Measurements from ENCODE around the gene INO80E.

The INO80E gene

DNA sequence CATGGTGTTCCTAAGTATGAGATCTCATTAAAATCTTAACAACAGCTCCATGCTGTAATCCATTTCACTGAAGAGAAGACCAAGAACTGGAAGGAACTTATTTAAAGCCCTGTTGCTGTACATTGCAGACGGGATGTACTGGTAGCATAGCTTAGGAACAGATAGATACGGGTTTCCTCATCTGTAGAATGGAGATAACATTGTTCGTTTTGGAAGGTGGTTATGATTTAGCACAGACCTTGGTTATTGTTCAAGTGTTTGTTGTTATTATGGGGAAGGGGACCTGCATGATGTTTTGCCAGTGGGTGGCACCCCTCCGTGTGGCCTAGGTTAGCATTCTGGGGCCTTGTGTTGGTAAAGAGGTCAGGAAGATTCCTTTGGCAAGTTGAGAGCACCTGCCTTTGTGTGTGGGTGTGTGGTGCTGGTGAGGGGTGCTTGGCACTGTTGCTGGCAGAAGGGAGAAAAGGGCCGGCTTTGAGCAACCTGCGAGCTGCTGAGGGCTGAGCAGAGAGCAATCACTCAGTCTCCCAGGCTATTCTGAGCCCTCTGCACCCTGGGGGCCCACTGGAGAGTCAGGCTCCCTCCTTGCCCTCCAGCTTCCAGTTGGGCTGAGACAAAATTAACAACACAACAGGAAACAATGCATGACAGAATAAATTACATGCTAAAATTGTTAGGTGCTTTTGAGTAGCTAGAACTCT, 20.1 kb upstream of the INO80E start:
- DNase-seq (ENCODE audit: low spot score): no peak

- DNase-seq (ENCODE audit: low spot score): no peak
These were observed 18.8 kb upstream of the INO80E start for GRCh38 chr16:29977063-29977825.

DNA sequence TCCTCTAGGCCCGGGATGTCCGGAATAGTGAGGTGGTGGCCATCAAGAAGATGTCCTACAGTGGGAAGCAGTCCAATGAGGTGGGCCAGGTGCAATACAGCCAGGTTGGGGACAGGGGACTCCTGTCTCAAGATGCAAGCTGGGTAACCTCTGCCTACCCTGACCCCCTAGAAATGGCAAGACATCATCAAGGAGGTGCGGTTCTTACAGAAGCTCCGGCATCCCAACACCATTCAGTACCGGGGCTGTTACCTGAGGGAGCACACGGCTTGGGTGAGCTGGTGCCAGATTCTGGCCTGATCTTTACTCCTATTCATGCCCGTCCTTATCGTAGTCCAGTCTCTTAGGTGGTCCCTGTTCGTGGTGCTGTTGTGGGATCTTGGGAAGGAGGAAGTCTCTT, 18.0 kb upstream of the INO80E start:
- DNase-seq (ENCODE audit: low spot score): no peak

DNA sequence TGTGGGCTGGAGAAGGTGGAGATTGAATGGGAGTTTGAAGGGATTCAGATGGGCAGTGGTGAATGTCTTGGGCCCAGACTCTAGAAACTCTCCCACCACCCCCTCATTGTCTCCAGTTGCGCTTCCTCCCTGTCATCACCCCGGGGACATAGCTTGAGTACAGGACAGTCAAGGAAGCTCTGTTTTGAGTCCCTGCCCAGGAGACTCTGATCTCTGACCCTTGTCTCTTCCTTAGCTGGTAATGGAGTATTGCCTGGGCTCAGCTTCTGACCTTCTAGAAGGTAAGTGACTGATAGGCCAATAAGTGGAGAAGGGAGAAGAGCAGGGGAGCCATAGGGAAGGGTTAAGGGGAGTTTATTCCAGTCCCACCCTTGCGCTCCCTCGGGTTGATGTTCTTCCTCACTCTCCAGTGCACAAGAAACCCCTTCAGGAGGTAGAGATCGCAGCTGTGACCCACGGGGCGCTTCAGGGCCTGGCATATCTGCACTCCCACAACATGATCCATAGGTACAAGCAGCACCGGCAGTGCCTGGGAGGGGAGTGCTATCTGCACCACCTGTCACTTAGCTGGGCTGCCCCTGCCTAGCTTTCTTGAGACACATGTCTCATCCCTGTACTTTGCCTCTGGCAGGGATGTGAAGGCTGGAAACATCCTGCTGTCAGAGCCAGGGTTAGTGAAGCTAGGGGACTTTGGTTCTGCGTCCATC, 17.3 kb upstream of the INO80E start:
- DNase-seq (ENCODE audit: low spot score): no peak

DNA sequence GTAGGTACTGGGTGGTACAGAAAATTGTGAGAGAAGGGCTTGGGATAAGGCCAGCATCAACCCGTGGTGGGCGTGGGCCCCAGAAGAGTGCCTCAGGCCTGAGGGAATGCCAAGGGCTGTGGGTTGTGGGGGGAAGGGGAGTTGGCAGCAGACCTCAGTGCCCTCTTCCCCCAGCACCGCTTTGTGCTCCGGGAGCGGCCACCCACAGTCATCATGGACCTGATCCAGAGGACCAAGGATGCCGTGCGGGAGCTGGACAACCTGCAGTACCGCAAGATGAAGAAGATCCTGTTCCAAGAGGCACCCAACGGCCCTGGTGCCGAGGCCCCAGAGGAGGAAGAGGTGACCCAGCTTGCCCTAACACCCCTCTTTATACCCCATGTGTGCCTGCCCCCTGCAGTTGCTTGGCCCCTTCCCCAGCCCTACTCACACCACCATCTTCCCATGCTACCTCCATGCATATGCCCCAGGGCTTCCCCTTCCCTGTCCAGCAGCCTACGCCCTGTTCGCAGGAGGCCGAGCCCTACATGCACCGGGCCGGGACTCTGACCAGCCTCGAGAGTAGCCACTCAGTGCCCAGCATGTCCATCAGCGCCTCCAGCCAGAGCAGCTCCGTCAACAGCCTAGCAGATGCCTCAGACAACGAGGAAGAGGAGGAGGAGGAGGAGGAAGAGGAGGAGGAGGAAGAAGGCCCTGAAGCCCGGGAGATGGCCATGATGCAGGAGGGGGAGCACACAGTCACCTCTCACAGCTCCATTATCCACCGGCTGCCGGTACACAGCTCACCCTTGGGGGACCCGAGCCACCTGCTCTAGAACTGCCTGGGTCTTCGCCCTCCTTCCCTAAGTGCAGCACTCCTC, 13.3 kb upstream of the INO80E start:
- no peak for DNase-seq (ENCODE audit: low spot score)

- DNase-seq (ENCODE audit: low spot score): no peak
These were observed 12.5 kb upstream of the INO80E start for GRCh38 chr16:29983420-29984136.

- DNase-seq (ENCODE audit: low spot score): no peak
These were observed 11.8 kb upstream of the INO80E start for GRCh38 chr16:29984137-29984763.

DNA sequence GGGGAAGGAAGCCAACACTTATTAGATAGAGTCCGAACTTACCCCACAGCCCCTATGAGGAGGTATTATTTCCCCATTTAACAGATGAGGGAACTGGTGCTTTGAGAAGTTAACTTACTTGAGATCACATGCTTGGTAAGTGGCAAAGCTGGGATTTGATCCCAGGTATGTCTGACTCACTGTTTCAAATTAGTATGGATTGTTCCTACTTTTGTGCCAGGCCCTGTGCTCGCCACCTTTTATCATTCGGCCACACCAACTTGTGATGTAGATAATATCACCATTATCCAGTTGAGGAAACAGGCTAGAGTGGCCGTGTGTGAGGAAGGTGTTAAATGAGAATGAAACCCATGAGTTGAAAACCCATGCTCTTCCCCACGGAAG, 11.3 kb upstream of the INO80E start:
- DNase-seq (ENCODE audit: low spot score): no peak

DNA sequence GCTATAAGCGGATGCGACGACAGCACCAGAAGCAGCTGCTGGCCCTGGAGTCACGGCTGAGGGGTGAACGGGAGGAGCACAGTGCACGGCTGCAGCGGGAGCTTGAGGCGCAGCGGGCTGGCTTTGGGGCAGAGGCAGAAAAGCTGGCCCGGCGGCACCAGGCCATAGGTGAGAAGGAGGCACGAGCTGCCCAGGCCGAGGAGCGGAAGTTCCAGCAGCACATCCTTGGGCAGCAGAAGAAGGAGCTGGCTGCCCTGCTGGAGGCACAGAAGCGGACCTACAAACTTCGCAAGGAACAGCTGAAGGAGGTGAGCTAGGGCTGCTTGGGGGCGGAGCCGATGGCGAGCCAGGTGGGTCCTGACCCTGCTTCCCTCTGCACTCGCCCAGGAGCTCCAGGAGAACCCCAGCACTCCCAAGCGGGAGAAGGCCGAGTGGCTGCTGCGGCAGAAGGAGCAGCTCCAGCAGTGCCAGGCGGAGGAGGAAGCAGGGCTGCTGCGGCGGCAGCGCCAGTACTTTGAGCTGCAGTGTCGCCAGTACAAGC, 10.7 kb upstream of the INO80E start:
- DNase-seq (ENCODE audit: low spot score): no peak

DNA sequence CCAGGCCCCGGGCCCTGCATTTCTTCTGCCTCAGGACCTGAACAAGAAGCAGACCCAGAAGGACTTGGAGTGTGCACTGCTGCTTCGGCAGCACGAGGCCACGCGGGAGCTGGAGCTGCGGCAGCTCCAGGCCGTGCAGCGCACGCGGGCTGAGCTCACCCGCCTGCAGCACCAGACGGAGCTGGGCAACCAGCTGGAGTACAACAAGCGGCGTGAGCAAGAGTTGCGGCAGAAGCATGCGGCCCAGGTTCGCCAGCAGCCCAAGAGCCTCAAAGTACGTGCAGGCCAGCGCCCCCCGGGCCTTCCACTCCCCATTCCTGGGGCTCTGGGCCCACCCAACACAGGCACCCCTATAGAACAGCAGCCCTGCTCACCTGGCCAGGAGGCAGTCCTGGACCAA, 9.8 kb upstream of the INO80E start:
- no peak for DNase-seq (ENCODE audit: low spot score)

DNA sequence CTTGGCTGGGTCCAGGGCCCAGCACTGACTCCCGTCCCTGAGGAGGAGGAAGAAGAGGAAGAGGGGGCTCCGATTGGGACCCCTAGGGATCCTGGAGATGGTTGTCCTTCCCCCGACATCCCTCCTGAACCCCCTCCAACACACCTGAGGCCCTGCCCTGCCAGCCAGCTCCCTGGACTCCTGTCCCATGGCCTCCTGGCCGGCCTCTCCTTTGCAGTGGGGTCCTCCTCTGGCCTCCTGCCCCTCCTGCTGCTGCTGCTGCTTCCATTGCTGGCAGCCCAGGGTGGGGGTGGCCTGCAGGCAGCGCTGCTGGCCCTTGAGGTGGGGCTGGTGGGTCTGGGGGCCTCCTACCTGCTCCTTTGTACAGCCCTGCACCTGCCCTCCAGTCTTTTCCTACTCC, 9.1 kb upstream of the INO80E start:
- no peak for DNase-seq (ENCODE audit: low spot score)

- DNase-seq (ENCODE audit: low spot score): no peak
These were observed 8.5 kb upstream of the INO80E start for GRCh38 chr16:29987371-29988085.

DNA sequence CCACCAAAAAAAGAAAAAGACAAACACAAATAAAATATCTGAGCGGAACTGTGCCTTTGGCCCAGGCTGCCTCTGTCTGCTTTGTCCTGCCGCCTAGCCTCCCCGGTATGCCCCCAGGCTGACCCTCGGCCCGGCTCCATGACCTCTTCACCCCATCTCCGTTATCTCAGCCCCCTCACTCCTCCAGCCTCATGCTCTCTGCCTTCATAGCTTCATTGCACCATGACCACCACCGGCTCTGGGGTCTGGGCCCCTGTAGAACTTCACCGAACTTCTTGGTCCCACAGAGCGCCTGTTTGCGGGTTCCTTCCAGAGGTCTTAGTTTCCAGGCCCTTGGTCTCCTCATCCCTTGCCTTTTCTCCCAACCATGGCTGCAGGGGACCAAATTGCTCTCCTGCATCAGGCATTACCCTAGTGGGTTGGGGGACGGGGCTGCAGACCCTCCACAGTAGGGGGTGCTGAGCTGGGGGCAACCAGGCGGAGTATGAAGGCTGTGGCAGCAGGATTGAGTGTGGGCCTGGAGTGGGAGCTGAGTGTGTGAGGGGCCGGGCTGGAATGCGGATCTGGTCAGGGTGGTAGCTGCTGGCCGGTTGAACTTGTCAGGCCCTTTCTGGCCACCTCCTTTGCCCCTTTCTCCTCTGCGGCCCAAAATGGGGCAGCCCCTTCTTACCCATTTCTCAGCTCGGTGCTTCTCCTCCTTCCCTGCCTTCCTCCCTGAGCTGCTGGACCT, 7.5 kb upstream of the INO80E start:
- no peak for DNase-seq (ENCODE audit: low spot score)

- no peak for DNase-seq (ENCODE audit: low spot score)
These were observed 6.8 kb upstream of the INO80E start for GRCh38 chr16:29989111-29989858.

DNA sequence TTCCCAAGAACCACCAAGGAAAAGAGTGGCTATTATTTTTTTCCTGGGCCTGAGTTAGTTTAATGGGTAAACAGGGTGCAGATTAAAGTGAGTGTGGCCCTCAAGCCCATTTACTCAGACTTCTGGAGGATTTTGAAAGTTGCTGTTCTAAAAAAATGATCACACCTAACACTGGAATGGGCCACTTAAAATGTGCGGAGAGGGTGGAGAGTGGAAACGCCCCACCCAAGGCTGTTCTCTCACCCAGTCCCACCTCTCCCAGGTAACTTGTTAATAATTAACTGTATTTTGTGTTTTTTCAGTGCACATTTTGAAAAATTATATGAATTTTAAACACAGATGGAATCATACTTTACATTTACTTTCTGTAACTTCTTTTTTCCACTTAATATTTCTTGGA, 6.0 kb upstream of the INO80E start:
- DNase-seq (ENCODE audit: low spot score): no peak

- DNase-seq (ENCODE audit: low spot score): no peak
These were observed 5.0 kb upstream of the INO80E start for GRCh38 chr16:29990883-29991570.

DNA sequence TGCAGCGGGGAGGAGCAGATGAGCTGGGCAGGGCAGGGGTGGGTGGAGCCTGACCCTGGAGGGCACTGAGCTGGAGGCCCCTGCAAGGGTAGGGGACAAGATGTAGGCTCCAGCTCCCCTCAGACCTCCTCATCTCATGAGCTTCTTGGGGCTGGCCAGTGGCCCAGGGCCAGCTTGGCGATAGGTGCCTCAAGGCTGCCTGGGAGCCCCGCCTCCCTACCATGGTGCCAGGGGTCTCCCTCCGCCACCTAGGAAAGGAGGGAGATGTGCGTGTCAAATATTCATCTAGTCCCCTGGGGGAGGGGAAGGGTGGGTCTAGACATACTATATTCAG, 4.5 kb upstream of the INO80E start:
- DNase-seq (ENCODE audit: low spot score): no peak

- DNase-seq (ENCODE audit: low spot score): no peak
These were observed 3.6 kb upstream of the INO80E start for GRCh38 chr16:29992344-29992967.
